ENCODE results near the gene CHD9. TPM values are rescaled to one million over a fixed set of nuclear protein-coding genes. Genes with fewer than 3 reads are reported as not detected.

Gene CHD9
- total and polyA plus RNA-seq, 9 of the 15 experiments (the other 6 are each of a cell fraction or from before 2014, with no cell fraction given) = 29.0 to 69.3 (median 40.6) TPM

DNA sequence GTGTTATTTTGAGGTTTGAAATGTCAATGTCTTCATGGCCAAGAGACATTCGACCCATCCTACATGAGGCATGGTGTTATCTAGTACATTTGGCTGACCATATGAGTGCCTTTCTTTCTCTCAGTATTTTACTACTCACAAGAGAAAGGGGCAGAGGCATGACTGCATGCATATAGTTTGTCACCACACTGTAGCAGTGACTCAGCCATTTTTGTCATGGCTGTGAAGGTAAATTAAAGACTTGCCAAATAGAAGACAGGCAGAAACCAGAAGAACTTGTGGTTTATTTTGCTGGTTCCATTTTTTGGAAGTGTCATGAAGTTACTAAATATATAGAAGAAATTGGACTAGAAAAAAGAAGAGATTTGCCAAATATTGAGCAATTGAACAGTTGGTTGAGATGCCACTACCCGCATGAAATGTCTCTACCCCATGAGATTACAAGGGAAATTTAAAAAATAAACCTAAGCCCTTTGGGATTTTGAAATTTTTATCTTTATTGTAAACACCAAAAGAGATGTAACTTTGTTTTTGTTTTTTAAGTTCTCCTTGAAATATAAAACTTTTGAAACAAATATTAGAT lies 170.3 kb downstream of the CHD9 start (continued):
- TF ChIP-seq, protein P1, sequence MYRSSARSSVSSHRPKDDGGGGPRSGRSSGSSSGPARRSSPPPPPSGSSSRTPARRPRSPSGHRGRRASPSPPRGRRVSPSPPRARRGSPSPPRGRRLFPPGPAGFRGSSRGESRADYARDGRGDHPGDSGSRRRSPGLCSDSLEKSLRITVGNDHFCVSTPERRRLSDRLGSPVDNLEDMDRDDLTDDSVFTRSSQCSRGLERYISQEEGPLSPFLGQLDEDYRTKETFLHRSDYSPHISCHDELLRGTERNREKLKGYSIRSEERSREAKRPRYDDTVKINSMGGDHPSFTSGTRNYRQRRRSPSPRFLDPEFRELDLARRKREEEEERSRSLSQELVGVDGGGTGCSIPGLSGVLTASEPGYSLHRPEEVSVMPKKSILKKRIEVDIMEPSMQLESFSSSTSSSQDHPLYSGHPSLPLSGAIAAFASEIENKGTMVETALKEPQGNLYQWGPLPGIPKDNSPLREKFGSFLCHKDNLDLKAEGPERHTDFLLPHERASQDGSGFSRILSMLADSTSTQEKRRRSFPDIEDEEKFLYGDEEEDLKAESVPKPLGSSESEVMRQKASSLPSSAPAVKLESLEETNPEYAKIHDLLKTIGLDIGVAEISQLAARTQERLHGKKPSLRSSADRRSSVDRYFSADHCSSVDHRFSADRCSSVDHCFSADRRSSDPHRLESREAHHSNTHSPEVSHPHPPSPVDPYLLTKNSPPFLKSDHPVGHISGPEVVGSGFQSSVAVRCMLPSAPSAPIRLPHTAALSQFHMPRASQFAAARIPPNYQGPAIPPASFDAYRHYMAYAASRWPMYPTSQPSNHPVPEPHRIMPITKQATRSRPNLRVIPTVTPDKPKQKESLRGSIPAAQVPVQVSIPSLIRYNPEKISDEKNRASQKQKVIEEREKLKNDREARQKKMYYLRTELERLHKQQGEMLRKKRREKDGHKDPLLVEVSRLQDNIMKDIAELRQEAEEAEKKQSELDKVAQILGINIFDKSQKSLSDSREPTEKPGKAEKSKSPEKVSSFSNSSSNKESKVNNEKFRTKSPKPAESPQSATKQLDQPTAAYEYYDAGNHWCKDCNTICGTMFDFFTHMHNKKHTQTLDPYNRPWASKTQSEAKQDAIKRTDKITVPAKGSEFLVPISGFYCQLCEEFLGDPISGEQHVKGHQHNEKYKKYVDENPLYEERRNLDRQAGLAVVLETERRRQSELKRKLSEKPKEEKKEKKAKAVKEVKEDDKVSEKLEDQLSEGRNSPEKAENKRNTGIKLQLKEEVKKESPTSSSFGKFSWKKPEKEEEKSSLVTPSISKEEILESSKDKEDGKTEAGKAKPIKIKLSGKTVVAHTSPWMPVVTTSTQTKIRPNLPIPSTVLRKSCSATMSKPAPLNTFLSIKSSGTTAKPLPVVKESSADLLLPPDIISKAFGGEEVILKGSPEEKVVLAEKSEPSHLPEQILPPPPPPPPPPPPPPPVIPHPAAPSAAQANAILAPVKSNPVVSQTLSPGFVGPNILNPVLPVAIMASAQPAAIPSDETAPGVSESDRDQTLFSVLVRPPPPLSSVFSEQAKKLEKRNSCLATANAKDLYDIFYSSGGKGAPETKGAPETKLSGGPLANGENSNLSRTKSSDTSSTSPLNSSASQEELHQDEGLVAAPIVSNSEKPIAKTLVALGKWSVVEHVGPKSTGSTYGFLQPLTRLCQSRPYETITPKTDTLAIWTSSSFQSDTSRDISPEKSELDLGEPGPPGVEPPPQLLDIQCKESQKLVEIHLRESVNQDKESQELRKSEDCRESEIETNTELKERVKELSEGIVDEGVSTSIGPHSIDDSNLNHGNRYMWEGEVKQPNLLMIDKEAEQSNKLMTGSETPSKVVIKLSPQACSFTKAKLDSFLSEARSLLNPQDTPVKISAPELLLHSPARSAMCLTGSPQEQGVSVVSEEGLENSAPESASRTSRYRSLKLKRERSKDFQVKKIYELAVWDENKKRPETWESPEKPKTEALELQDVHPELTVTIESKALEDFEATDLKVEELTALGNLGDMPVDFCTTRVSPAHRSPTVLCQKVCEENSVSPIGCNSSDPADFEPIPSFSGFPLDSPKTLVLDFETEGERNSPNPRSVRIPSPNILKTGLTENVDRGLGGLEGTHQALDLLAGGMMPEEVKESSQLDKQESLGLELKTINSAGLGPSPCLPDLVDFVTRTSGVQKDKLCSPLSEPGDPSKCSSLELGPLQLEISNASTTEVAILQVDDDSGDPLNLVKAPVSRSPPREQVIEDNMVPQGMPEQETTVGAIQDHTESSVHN (IDR thresholded peaks at IDR 0.05; ENCODE audit: borderline replicate concordance in 1 of 2, low read depth in 1 of 2) = no peak
- TF ChIP-seq SAP30 (IDR thresholded peaks at IDR 0.05; ENCODE audit: borderline replicate concordance, insufficient read depth, low read depth, low read length, poor library complexity, severe bottlenecking) (no peak), SMC3 (conservative IDR thresholded peaks at IDR 0.05; ENCODE audit: insufficient read depth, low read depth, low read length) (no peak), MBD2 (IDR thresholded peaks at IDR 0.05; ENCODE audit: borderline replicate concordance, low read depth) (no peak)
- TF ChIP-seq, protein P2, sequence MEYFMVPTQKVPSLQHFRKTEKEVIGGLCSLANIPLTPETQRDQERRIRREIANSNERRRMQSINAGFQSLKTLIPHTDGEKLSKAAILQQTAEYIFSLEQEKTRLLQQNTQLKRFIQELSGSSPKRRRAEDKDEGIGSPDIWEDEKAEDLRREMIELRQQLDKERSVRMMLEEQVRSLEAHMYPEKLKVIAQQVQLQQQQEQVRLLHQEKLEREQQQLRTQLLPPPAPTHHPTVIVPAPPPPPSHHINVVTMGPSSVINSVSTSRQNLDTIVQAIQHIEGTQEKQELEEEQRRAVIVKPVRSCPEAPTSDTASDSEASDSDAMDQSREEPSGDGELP (CRISPR knock-in tag; IDR thresholded peaks at IDR 0.05; ENCODE audit: borderline replicate concordance) = no peak
- TF ChIP-seq, protein P3, sequence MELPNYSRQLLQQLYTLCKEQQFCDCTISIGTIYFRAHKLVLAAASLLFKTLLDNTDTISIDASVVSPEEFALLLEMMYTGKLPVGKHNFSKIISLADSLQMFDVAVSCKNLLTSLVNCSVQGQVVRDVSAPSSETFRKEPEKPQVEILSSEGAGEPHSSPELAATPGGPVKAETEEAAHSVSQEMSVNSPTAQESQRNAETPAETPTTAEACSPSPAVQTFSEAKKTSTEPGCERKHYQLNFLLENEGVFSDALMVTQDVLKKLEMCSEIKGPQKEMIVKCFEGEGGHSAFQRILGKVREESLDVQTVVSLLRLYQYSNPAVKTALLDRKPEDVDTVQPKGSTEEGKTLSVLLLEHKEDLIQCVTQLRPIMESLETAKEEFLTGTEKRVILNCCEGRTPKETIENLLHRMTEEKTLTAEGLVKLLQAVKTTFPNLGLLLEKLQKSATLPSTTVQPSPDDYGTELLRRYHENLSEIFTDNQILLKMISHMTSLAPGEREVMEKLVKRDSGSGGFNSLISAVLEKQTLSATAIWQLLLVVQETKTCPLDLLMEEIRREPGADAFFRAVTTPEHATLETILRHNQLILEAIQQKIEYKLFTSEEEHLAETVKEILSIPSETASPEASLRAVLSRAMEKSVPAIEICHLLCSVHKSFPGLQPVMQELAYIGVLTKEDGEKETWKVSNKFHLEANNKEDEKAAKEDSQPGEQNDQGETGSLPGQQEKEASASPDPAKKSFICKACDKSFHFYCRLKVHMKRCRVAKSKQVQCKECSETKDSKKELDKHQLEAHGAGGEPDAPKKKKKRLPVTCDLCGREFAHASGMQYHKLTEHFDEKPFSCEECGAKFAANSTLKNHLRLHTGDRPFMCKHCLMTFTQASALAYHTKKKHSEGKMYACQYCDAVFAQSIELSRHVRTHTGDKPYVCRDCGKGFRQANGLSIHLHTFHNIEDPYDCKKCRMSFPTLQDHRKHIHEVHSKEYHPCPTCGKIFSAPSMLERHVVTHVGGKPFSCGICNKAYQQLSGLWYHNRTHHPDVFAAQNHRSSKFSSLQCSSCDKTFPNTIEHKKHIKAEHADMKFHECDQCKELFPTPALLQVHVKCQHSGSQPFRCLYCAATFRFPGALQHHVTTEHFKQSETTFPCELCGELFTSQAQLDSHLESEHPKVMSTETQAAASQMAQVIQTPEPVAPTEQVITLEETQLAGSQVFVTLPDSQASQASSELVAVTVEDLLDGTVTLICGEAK (IDR thresholded peaks at IDR 0.05) = no peak
- TF ChIP-seq, protein P3 (CRISPR knock-in tag; IDR thresholded peaks at IDR 0.05) = no peak
